ENCODE data around the gene CAMK4. TPM values are rescaled to one million over a fixed set of nuclear protein-coding genes. Genes with fewer than 3 reads are reported as not detected.
"Not testable (repeated sequence)": the region's sequence is repeated elsewhere in the genome, so short reads cannot be mapped to it uniquely, and the experiment has no call there.

CAMK4 gene
- total RNA-seq, 1 donor from 2014 or later = 3.0 TPM

DNA sequence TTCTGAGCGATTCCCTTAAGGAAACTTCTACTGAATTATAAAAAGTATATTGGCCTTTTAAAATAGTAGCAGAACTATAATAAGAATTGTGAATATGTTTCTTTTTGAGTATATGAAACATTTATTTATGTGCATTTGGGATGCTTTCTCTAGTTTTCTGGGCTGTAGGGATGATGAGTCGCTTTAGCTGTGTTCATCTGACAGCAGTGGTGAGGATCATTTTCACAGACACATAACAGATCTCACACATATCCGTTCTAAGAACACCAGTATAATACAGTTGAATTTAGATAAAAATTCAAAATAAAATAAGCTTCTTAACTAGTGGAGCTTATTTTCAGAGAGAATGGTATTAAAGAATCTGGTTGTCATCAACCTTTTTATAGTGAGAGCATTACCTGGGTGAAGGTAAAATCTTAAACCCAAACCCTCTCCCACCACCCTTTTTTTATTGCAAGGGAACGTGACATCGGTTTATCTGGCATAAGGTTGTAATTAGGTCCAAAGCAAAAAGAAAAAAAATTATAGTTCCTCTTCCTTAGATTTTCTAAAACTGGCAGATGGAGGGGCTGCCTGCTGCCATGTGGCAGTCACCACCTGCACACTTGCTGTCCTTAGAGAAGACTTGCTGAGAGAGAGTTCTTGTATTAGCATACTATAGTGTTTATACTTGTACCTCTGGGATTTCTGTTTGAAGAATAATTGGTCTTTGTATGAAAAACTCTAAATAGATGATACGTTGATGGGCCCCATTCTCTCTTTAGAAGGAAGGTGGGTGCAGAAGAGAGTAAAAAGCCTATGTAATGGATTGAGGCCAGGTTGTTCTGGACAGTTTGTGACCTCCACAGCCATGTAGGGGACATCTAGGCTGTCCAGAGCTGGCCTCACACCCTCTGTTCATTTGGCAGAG is 86.8 kb downstream of the CAMK4 start:
- no peak for DNase-seq (ENCODE audit: low spot score)

DNA sequence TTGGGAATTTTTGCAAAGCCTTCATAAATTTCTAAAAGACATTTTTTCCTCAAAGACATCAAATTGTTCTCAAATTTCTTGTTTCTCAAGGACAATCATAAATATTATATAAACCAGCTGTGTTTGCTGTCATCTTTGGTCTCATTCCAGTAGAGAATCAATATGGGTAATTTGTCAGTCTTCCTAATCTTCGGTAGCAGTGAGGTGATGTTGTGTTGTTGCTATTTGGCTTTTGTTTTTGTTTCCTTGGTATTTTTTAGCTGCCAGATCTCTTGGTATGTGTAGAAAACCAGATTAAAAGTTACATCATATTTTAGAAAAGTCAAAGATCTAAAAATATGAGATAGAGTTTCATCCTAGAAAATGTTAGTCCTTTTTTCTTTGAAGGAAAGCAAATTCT is 87.5 kb downstream of the CAMK4 start:
- DNase-seq (ENCODE audit: low spot score) = no peak

DNA sequence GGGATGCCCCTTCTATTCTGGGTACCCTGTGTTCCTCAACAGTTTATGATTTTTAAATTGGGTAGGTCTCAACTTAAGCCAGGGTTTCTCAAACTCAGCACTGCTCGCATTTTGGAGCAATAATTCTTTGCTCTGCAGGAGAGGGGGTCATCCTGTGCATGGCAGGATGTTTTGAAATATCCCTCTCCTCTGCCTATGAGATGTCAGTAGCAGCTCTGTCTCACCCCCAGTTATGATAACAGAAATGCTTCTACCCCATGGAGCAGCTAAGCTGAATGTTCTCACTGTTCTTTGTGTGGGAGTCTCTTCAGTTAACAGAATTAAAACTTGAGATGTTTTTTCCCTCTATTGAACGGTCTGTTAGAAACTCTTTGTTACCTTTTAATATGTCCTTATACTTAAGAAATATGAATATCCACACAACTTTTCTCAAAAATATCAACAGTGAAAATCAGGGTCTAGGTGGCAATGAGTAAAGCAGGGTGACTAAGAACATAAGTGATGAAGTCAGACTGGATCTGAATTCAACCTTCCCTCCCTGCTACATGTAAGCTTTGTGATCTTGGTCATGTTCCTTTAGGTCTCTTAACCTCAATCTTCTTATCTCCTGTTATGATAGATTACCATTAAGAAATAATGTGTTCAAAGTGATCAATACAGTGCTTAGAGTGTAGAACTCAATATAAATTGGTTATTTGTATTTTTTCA is 89.0 kb downstream of the CAMK4 start:
- no peak for DNase-seq (ENCODE audit: low spot score)

DNA sequence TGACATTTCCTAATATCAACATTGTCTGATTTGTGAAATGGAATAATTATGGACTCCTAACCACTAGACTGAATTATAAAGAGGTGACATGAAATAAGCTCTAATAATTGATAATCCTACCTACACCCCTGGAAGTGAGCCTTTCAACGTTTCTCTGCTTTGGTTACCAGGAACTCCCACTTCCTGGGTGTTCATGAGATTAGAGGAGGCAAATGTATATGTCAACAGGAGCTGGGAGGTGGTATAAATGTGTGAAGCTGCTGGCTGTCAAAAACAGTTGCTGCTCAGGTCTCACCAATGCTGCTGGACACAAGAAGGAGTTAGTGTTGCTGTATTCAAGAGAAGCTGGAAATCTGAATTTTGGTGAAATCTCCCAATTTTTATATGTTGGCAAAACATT is 96.8 kb downstream of the CAMK4 start:
- DNase-seq (ENCODE audit: low spot score) = no peak

DNA sequence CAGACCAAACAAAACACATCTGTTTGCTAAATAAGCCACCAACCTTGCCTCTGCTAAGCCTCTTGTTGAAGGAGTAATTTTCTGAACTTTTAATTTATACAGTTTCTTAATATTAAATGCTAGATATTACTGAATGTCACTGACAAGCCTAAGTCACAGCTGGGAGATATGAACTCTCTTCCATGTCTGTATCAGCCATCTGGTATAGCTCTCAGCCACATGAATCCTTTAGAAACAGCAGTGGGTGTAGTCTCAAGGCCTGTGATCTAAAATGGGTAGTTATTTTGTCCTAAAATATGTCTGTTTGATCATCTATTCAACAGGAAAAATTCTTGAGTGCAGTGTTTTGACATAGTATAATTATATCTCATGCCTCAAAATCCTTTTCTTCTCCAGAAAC is 97.2 kb downstream of the CAMK4 start:
- DNase-seq (ENCODE audit: low spot score) = no peak

DNA sequence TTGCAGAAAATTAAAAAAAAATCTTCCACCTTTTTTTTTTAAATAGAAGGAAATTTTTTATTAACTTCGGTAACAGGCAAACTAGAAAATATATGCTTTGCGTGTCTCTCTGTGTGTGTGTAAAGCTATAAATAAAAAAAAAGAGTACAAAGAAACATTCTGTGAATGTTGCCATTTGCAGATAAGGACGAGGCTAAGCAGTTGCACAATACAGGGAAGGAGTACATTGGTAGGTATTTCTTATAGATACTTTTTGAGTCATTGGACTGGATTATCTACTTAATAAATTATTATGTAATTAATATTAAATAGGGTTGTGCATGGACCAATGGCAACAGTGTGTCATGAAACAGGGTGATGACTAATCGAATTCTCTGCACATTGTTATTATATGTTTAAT is 102.4 kb downstream of the CAMK4 start:
- no peak for DNase-seq (ENCODE audit: low spot score)

DNA sequence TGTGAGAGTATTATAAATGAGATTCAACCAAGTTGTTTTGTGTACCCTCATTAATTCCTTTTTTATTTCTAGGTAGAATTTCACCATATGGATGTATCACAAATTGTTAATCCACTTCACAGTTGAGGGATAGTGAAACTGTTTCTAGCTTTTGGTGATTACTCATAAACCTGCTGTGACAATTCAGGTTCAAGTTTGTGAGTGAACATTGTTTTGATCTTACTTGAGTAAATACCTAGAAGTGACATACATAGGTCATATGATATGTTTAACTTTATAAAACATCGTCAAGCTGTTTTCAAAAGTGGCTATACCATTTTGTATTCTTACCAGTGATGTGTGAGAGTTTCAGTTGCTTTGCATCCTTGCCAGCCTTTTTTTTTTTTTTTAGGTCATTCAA is 112.9 kb downstream of the CAMK4 start:
- DNase-seq (ENCODE audit: low spot score) = no peak

DNA sequence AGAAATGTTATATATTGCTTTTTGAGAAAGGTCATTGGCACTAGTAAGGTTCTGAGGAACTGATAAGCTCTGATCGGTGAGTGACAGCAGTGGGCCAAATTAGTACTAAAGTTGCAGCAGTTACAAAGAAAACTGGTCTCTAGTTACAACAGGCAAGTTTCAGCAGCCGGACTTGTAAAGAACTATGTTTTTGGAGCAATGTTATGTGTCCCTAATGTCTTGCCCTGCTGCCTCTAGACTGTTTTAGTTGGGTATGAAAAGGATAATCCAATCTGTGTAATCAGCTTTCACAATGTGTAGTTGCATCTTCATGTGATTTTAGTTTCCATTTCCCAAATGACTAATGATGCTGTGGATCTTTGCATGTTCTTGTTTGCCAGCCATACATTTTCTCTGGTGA is 113.5 kb downstream of the CAMK4 start:
- no peak for DNase-seq (ENCODE audit: low spot score)

DNA sequence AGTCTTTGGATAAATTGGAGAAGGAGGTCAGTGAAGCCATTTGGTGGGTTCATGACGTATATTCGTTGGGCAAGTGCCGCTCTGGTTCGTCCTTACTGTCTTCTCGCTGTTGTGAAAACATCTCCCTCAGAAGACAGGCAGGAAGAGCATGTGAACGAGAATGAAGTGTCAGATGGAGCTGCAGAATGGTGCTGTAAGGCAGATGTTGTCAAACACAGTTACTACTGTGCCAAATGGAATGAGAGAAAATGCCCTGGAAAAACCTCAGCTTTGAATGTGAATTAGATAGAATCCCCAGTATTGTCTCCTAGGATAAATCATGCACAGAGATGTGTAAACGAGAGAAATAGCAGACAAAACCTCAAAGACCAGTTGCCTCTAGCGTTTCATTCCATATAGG is 121.5 kb downstream of the CAMK4 start:
- no peak for DNase-seq (ENCODE audit: low spot score)

DNA sequence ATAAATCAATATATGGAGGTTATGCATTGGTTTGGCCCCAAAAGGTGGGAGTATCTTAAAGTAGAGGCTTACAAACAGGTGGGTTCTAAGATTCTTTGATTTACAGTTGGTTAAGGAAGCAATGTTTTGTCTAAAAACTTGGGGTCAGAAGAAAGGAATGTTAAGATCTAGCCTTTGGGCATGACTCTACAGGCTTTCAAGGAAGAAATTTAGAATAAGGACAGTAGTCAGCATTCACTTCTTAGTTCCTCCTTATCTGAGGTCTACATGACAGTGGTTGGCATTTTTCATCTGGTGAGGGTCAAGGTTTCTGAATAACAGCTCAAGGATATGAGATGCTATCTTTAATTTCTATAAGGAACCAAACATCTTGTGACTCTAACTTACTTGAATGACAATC is 122.8 kb downstream of the CAMK4 start:
- DNase-seq (ENCODE audit: low spot score) = no peak

DNA sequence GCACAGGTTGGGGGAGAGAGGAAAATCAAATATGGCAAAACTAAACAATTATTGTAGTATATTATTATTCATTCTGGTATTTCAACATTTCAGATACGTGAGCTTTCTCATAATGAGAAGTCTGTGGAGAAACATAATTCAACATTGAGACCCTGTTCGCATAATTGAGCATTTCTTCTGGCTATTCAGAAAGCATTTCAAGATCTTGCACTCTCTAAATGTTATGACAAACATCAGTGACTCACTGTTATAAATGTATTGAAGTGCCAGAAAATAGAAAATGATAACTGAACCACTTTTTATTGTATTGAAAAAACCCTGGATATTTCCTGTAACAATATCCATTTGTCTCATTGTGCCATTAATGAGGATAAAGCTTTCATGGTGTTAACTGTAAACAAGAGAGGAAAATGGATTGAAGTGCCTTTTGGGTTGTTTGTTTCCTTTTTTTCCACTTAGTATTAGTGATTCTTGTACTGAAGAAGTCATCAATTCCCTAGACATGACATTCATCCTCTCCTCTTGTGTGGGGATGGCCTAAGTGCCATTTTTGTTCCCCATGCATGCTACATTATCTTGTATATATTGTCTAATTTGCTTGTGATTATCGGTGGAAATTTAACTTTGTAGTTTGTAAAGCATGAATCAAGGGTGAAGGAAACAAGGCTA is 124.6 kb downstream of the CAMK4 start:
- no peak for DNase-seq (ENCODE audit: low spot score)

DNA sequence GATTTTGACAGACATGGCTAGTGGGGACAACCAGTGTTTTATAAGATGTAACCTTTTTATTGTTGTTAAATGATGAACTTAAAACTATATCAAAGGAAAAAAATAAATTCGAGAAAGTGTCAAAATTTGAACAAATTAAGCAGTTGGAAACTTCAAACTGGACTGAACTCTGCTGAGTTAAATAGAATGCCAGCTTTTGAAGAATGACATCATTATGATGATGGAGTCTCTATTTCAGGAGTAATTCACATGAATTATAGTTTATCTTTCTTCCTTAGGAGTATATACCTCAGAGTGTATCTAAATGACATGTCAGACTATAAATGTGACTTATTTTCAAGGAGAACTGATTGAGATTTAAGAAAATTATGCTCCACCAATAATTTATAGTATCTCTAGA is 125.2 kb downstream of the CAMK4 start:
- no peak for DNase-seq (ENCODE audit: low spot score)

DNA sequence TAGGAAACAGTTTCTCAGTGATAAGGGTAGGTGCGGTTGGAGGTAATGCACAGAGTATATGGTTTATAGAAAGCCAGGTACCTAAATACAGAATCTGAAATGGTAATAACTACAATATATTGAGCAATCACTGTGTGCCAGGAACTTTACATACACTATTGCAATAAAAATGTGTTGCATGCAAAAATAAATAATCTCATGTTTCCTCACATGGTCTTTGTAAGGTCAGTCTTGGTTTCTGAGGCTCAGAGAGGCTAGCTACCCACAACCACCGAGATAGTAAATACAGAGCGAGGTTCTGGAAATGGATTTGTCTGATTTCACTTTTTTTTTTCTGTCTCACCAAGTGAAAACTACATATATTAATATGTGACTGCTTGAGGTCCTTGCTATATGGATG is 128.9 kb downstream of the CAMK4 start:
- DNase-seq (ENCODE audit: low spot score) = no peak

DNA sequence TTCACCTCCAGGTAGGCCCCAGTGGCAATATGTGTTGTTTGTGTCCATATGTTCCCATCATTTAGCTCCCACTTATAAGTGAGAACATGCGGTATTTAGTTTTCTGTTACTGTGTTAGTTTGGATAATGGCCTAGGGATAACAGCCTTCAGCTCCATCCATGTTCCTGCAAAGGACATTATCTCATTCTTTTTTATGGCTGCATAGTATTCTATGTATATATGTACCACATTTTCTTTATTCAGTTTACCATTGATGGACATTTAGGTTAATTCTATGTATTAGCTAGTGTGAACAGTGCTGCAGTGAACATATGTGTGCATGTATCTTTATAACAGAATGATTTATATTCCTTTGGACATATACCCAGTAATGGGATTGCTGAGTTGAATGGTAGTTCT is 134.5 kb downstream of the CAMK4 start:
- DNase-seq (ENCODE audit: low spot score) = not testable (repeated sequence)

DNA sequence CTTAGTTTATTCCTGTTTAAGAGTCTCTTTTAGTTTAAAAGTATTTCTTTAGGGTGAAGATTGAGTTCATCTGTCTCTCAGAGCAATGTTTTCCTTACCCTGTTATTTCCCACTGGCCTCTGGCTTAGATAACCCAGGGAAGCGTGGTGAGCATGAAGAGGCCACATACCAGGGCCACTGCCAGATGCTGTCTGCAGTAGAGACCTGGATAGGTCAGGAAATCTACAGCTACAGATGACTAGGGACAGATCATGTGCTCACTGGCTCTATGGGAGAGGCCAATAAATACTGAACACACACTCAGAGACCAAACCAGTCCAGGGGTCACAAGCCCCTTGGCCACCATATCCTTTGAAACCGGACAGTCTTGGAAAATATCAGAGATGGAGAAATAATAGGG is 136.0 kb downstream of the CAMK4 start:
- DNase-seq (ENCODE audit: low spot score) = no peak

DNA sequence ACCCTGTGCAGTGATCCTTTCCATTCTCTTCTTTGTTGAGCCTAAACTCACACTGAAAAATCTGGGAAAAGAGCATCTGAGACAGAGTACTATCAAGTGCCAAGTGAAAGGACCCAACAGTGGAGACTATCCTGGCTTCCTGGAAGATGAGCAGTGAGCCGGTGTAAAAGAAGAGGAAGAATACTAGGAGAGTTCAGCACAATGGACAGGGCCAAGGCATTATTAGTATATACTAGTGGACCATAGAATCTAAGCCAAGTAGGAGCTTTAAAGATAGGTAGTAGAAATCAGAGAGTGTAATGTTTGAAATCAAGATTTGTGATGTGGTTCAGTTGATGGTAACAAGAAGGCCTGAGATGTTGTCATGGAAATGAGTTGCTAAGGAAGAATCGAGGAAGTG is 140.8 kb downstream of the CAMK4 start:
- DNase-seq (ENCODE audit: low spot score) = no peak

DNA sequence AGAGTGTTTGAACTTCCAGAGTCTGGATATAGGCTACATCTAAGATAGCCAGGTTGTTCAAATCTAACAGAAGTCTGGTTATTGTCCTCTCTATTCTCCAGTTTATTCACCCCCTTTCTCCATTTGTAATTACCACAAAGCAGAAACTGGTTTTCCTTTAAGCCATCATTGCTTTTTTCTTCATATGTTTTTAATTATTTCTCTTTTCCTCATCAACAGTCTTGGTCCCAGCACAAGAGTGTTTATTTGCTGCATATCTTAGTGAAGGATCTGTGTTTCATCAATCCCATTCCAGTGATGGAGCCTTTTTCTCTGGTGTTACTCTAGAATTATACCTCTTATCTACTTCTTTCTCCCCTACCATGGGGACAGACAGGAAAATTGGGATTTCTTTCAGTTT is 142.2 kb downstream of the CAMK4 start:
- no peak for DNase-seq (ENCODE audit: low spot score)

DNA sequence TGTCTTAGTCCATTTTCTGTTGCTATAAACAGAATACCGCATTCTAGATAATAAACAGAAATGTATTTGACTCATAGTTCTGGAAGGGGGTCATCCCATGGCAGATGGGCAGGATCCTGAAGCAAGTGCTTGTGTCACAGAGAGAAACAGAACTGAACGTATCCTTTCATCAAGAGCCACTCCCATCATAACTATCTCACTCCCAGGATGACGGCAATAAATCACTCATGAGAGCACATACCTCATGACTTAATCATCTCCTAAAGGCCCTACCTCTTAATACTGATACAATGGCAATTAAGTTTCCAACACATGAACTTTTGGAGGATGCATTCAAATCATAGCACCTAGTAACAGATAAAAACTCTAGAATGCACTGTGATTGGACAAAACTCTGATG is 142.9 kb downstream of the CAMK4 start:
- DNase-seq (ENCODE audit: low spot score) = no peak

DNA sequence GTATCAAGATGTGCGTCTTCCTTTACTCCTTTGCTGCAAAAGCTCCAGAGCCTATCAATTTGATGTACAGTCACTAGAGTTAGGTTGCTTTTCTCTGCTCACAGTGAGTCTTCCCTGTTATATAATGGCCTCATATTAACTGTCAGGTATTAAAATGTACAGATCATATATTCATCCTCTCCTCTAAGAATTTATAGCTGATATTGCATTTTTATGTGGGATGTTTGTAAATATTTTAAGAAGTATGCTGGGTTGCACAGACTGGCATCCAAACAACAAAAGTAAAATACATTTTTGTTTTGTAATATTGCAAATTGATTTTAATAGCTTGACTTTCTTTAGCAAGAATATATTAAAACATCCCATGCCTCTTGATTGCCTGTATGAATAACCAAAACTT is 148.6 kb downstream of the CAMK4 start:
- no peak for DNase-seq (ENCODE audit: low spot score)

DNA sequence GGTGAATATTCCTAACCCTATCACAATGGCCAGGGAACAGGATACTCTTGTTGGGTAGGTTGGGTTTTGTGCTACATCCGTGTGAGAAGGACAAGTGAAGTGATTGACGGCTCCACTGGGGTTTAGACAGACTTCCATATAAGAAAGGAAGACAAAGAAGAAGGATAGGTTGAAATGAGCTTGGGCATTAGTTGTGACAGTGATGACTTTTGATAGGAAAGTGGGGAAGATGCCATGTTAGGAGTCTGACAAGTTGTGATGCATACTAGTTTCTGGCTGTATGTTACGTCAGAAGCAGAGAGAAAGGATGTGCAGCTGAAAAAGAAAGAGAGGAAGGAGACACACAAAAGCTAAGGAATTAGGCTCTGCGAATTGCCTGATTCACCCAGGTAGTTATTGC is 150.2 kb downstream of the CAMK4 start:
- no peak for DNase-seq (ENCODE audit: low spot score)

DNA sequence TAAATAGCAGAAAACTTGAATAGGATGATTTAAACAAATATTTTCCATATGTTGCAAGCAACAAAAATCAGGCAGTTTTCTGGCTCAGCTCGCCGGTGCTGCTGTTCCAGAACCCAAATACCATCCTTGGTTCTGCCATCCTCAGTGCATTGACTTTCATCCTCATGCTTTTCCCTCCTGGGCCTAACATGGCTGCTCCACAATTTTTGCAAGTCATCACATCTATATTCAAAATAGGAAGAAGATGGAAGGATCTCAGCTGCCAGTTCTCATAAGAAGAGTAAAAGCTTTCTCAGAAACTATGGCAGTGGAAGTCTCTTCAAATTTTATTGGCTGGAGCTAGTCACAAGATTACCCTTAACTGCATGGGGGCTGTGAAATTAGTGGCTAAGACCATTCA is 151.5 kb downstream of the CAMK4 start:
- DNase-seq (ENCODE audit: low spot score) = no peak

DNA sequence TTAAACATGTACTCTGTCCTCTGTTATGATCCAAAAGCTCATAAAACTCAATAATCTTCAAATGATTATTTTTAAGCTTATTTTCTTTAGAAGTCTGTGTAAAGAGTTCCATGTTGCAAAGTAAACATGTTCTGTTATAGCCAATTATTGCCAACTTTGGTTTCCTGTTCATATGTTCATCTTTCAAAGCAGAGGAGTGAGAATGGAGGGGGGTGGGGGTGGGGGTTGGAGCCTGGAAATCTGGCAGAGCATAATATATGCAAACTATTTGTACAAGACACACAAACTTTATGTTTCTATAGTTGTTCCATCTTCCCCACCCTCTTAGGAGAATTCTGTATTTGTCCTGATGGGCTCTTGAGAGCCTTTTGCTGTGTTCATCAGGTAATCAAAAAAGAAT is 153.1 kb downstream of the CAMK4 start:
- no peak for DNase-seq (ENCODE audit: low spot score)

DNA sequence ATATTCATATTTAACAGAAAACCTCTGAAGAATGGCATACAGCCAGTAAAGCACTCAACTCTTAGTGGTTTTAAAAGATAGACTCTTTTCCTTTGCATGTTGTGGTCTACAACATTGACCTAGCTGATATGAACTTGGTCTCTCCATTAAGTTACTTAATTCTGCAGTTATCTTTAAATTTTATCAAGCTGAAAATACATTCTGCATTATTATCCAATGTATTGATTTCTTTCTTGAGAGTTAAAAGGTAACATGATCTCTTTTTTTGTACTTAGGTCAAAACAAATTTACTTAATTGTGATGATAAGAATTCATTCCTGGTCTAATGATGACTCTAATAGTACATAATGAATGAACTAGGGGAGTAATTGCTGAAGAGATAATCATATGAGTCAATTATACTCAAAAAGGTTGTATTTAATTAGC is 155.2 kb downstream of the CAMK4 start:
- no peak for DNase-seq (ENCODE audit: low spot score)
